Stimulated activated CD4-positive, alpha-beta T cell treated with anti-CD3 and anti-CD28 coated beads, Interleukin-1b, Interleukin-23, amount 100 ng/mL, for 1 hour (primary cell): ENCODE results near the gene LRTM1.

Experiments used
- DNase-seq, 2 donors: peaks; one replicate each; pipeline ENCODE4 v3.0.0-alpha.2; 2020; ENCODE audit warnings: low read depth in 2 of 2

LRTM1 gene

GRCh38 chr3:54891540-54891897 is 36.3 kb downstream of the LRTM1 start:
- DNase-seq: no peak

GRCh38 chr3:54889731-54890130 is 38.1 kb downstream of the LRTM1 start:
- no peak for DNase-seq

- no peak for DNase-seq
Observed at GRCh38 chr3:54888873-54889272, 39.0 kb downstream of the LRTM1 start.

- no peak for DNase-seq
Observed at GRCh38 chr3:54888162-54888561, 39.7 kb downstream of the LRTM1 start.

GRCh38 chr3:54882129-54882833 is 45.6 kb downstream of the LRTM1 start:
- no peak for DNase-seq

- no peak for DNase-seq
Observed at GRCh38 chr3:54878145-54878544, 49.7 kb downstream of the LRTM1 start.

- no peak for DNase-seq
Observed at GRCh38 chr3:54877730-54878129, 50.1 kb downstream of the LRTM1 start.

- no peak for DNase-seq
Observed at GRCh38 chr3:54876694-54877093, 51.2 kb downstream of the LRTM1 start.

GRCh38 chr3:54875596-54876268 is 52.1 kb downstream of the LRTM1 start:
- no peak for DNase-seq

- no peak for DNase-seq
Observed at GRCh38 chr3:54874816-54875556, 52.9 kb downstream of the LRTM1 start.

GRCh38 chr3:54873059-54874010 is 54.5 kb downstream of the LRTM1 start:
- no peak for DNase-seq

GRCh38 chr3:54871867-54872266 is 56.0 kb downstream of the LRTM1 start:
- DNase-seq: no peak

- DNase-seq: no peak
Observed at GRCh38 chr3:54870423-54870822, 57.4 kb downstream of the LRTM1 start.
